Germinal center (tissue), 1 donor: ENCODE data around the gene GPATCH4.

ENCODE experiments used
- DNase-seq: peaks from one replicate; pipeline ENCODE4 v3.0.0; 2012; ENCODE audit warnings: mixed read lengths, low spot score

GPATCH4 gene

DNA sequence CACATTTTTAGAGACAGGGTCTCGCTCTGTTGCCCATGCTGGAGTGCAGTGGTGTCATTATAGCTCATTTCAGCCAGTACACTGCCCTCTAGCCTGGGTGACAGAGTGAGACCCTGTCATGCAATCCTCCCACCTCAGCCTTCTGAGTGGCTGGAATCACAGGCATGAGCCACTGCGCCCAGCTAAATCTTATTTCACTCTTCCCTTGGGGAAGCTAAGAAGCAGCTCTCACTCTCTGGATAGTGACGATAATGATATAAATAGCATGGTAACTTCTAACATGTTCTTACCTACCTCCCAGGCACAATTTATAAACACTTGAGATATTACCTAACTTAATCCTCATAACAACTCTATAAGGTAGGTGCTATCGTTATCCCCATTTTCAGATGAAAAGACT is 53.8 kb downstream of the GPATCH4 start:
- DNase-seq = no peak

DNA sequence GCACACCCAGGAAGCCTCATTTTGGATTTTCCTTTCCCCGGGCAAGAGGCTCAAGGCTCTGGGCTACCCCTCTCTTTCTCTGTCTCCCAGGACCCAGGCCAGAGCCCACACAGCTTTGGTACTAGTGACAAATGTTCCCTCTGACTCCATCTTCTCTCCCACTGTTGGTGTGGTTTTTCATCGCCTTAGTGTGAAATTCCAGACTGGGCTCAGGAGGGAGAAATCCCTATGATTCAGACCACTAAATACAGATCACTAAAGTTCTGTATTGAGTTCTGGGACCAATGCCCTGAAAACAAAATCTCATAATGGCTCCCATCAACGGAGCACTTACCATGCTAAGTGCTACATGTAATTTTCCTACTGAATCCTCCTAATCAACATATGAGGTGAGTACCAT is 55.0 kb downstream of the GPATCH4 start:
- DNase-seq = no peak

DNA sequence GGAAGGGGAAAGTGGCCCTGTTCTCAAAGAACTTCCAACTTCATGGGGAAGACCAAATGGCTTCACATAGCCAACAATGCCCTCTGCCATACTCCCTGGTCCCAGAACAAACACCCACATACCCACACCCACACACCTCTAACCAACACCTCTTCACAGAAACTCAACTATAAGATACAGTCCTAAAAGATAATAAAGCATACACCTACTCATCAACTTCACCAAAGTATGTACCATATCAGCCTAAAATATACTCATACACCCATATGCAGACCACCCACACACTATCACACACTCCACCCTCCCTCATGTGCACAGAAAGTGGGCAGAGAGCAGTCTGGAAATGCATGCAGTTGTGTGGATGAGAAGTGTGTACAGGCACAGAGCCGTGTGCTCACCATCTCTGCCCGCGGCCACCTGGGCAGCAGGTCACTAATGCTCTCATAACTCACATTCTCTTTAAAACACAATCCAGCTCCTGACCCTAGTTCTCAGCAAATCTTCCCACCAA is 56.6 kb downstream of the GPATCH4 start:
- DNase-seq = no peak
